Caco-2 (cell line): ENCODE results near the gene HOXD8. TPM values are rescaled to one million over a fixed set of nuclear protein-coding genes. Genes with fewer than 3 reads are reported as not detected.

Experiments used
- BruUV-seq: library from RNA; stranded (reverse); fragments of 400-500 nt; replicated peaks from 2 replicates; lab custom pipeline; 2021; lab: Mats Ljungman, UMichigan
- CTCF ChIA-PET: fragments of 300-600 bp; sonication (Branson Sonifier 250); formaldehyde crosslinking; loops from one replicate; lab custom pipeline; 2022; ENCODE audit warnings: antibody characterized with exemption; lab: Charles Lee
- POLR2A ChIA-PET: fragments of 300-600 bp; sonication (Branson Sonifier 250); formaldehyde crosslinking; loops from one replicate; lab custom pipeline; 2022; ENCODE audit warnings: antibody characterized with exemption; lab: Charles Lee
- DNase-seq, 2 experiments: peaks; one replicate each; pipeline versions ENCODE4 v3.0.0 to v3.0.0-alpha.2; 2020 to 2022
- H3K27me3 ChIP-seq: replicated peaks from 2 replicates; pipeline ENCODE4 v1.6.0; 2011; ENCODE audit warnings: low read length; ENCODE audit not compliant: control insufficient read depth, insufficient read depth
- H3K36me3 ChIP-seq: 2 replicates; pipeline ENCODE4 v1.5.1; 2011; ENCODE audit warnings: low read length; ENCODE audit not compliant: control insufficient read depth, insufficient read depth
- H3K4me1 ChIP-seq: fragments of 250-450 bp; sonication (Bioruptor Pico); 2 replicates; pipeline ENCODE4 v1.5.1; 2020; ENCODE audit warnings: mild to moderate bottlenecking
- H3K4me3 ChIP-seq: 2 replicates; pipeline ENCODE4 v1.5.1; 2011; ENCODE audit warnings: low read depth, mild to moderate bottlenecking, control low read depth, low read length
- H3K9me3 ChIP-seq: fragments of 250-450 bp; sonication (Bioruptor Pico); 2 replicates; pipeline ENCODE4 v1.5.1; 2020; ENCODE audit warnings: mild to moderate bottlenecking, moderate library complexity
- H3K27ac Mint-ChIP-seq: one replicate; pipeline ENCODE4 v1.8.0; 2022; ENCODE audit warnings: mixed read lengths; ENCODE audit not compliant: unreplicated experiment
- H3K27me3 Mint-ChIP-seq: one replicate; pipeline ENCODE4 v1.8.0; 2022; ENCODE audit warnings: mixed read lengths; ENCODE audit not compliant: insufficient read depth, unreplicated experiment
- H3K36me3 Mint-ChIP-seq: one replicate; pipeline ENCODE4 v1.8.0; 2022; ENCODE audit warnings: mild to moderate bottlenecking, mixed read lengths; ENCODE audit not compliant: insufficient read depth, unreplicated experiment
- H3K4me1 Mint-ChIP-seq: one replicate; pipeline ENCODE4 v1.8.0; 2022; ENCODE audit warnings: low read depth, mixed read lengths; ENCODE audit not compliant: unreplicated experiment
- H3K4me3 Mint-ChIP-seq: one replicate; pipeline ENCODE4 v1.8.0; 2022; ENCODE audit warnings: mild to moderate bottlenecking, moderate library complexity, mixed read lengths; ENCODE audit not compliant: unreplicated experiment
- H3K9me3 Mint-ChIP-seq: one replicate; pipeline ENCODE4 v1.8.0; 2022; ENCODE audit warnings: mixed read lengths; ENCODE audit not compliant: unreplicated experiment
- intact Hi-C: fragments of 100-400 bp; cut with micrococcal nuclease; formaldehyde crosslinking; loops from one replicate; pipeline ENCODE4 v1.10.0; 2022; ENCODE audit not compliant: unreplicated experiment
- microRNA-seq: library from miRNA; unstranded; fragments of <30 nt; microRNA quantifications from one replicate; pipeline ENCODE4 v1.2.0, GENCODE V29; 2022
- total RNA-seq: library from RNA; stranded (reverse); gene quantifications from 2 replicates; pipeline ENCODE4 v1.2.3, GENCODE V29; 2022
- TF ChIP-seq, protein P1 (sequence below), 2 experiments: fragments of 200-600 bp in 1 of 2; IDR thresholded peaks; 1 replicate in 1 of 2; 2 replicates in 1 of 2; pipeline versions ENCODE4 v1.5.1 to v1.8.0; 2011 to 2022; ENCODE audit warnings: antibody characterized with exemption in 1 of 2, control low read depth in 1 of 2, inconsistent platforms in 1 of 2, low read depth in 1 of 2, low read length in 1 of 2, mild to moderate bottlenecking in 1 of 2, moderate library complexity in 1 of 2; ENCODE audit not compliant: insufficient read depth in 1 of 2, severe bottlenecking in 1 of 2, unreplicated experiment in 1 of 2

HOXD8 gene
- total RNA-seq, 1 experiment from 2014 or later, result not detected

DNA sequence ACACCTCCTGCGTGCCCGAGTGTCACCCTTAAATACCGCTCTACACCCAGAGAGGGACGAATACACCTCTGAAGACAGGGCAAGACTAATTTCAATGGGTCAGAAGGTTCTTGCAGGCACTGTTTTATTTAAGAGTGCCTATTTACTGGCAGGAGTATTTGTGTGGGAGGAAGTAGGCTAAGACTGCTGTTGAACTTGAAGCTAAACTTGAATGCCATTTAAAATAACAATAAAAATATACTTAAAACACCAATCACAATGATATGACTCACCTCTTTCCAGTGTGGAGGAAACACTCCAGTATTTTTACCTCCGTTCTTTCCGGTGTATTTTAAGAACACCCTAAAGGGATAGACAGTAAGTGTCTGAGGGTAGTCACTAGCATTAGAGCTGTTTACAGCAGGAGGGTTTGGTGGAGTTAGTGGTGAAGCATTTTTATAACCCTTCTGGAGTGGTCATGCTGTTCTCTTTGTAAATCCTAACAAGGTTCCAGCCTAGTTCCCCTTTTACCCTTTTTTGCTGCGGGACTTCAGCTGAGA is 49.3 kb downstream of the HOXD8 start:
- TF ChIP-seq, protein P1, sequence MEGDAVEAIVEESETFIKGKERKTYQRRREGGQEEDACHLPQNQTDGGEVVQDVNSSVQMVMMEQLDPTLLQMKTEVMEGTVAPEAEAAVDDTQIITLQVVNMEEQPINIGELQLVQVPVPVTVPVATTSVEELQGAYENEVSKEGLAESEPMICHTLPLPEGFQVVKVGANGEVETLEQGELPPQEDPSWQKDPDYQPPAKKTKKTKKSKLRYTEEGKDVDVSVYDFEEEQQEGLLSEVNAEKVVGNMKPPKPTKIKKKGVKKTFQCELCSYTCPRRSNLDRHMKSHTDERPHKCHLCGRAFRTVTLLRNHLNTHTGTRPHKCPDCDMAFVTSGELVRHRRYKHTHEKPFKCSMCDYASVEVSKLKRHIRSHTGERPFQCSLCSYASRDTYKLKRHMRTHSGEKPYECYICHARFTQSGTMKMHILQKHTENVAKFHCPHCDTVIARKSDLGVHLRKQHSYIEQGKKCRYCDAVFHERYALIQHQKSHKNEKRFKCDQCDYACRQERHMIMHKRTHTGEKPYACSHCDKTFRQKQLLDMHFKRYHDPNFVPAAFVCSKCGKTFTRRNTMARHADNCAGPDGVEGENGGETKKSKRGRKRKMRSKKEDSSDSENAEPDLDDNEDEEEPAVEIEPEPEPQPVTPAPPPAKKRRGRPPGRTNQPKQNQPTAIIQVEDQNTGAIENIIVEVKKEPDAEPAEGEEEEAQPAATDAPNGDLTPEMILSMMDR (IDR thresholded peaks at IDR 0.05; ENCODE audit: insufficient read depth in 1 of 2, low read depth in 1 of 2, low read length in 1 of 2, severe bottlenecking in 1 of 2, unreplicated experiment in 1 of 2), result no peak
- intact Hi-C loops, result no loop called here
- peak overlapping the region; percentile 63 for H3K4me3 Mint-ChIP-seq
- H3K4me1 Mint-ChIP-seq, result no peaks in the 10 kb centered on the region
- no peak overlapping the region for H3K27ac Mint-ChIP-seq
- H3K9me3 Mint-ChIP-seq, result no peaks in the 10 kb centered on the region
- H3K27me3 Mint-ChIP-seq, result peaks cover 16% of the 10 kb centered on the region
- peaks cover 5% of the 10 kb centered on the region; the same call in 1 of the 2 replicates for H3K4me1 ChIP-seq
- no peaks in the 10 kb centered on the region for H3K36me3 Mint-ChIP-seq
- H3K9me3 ChIP-seq, result no peaks in the 10 kb centered on the region
- H3K27me3 ChIP-seq, result peaks cover 3% of the 10 kb centered on the region; the same call in 1 of the 2 replicates
- CTCF ChIA-PET, result no interaction called here
- peak overlapping the region; percentile 31; the same call in 1 of the 2 replicates for H3K4me3 ChIP-seq
- no peak for DNase-seq
- POLR2A ChIA-PET, result no interaction called here
- BruUV-seq, result no TSS peak
- no peaks in the 10 kb centered on the region for H3K36me3 ChIP-seq

- Mint-ChIP-seq H3K27me3 (peaks cover 21% of the 10 kb centered on the region), H3K4me3 (no peak overlapping the region), H3K9me3 (no peaks in the 10 kb centered on the region), H3K27ac (no peak overlapping the region), H3K4me1 (no peaks in the 10 kb centered on the region), H3K36me3 (no peaks in the 10 kb centered on the region)
- Histone ChIP-seq H3K36me3 (no peaks in the 10 kb centered on the region), H3K27me3 (peaks cover 3% of the 10 kb centered on the region; the same call in 1 of the 2 replicates), H3K9me3 (no peaks in the 10 kb centered on the region), H3K4me3 (no peak overlapping the region), H3K4me1 (no peaks in the 10 kb centered on the region)
- CTCF ChIA-PET, result no interaction called here
- no peak for DNase-seq
- intact Hi-C loops, result no loop called here
- BruUV-seq, result no TSS peak
- POLR2A ChIA-PET, result no interaction called here
- TF ChIP-seq, protein P1 (IDR thresholded peaks at IDR 0.05; ENCODE audit: insufficient read depth in 1 of 2, low read depth in 1 of 2, low read length in 1 of 2, severe bottlenecking in 1 of 2, unreplicated experiment in 1 of 2), result no peak
These were observed 52.0 kb downstream of the HOXD8 start for GRCh38 chr2:176181551-176181950.

Small RNAs within 50 kb of the gene (microRNA-seq; reads per million reads assigned to microRNA genes)
- gene MIR10B, result 646 reads per million, percentile 84 among the genes with 10 or more reads in this experiment

Other genes starting within 250 kb of the HOXD8 start
- gene LNPK, start 127.4 kb upstream of the HOXD8 start, total RNA-seq, result 18.1 and 19.1 TPM in 2 replicates
- gene EVX2, start 45.7 kb upstream of the HOXD8 start, total RNA-seq, result 0.07 TPM in 1 of 2 replicates, not detected in the other
- not detected in 2 replicates for gene HOXD13, start 37.0 kb upstream of the HOXD8 start, total RNA-seq
- gene HOXD12, start 29.9 kb upstream of the HOXD8 start, total RNA-seq, result not detected in 2 replicates
- not detected in 2 replicates for gene HOXD11, start 22.4 kb upstream of the HOXD8 start, total RNA-seq
- gene HOXD10, start 12.9 kb upstream of the HOXD8 start, total RNA-seq, result not detected in 2 replicates
- gene HOXD9, start 7.0 kb upstream of the HOXD8 start, total RNA-seq, result not detected in 2 replicates
- 1.00 and 1.2 TPM in 2 replicates for gene HOXD4, start 21.8 kb downstream of the HOXD8 start, total RNA-seq
- 1.2 and 1.5 TPM in 2 replicates for gene HOXD3, start 27.6 kb downstream of the HOXD8 start, total RNA-seq
- gene HOXD1, start 59.0 kb downstream of the HOXD8 start, total RNA-seq, result not detected in 2 replicates
- 33.3 and 33.7 TPM in 2 replicates for gene MTX2, start 139.7 kb downstream of the HOXD8 start, total RNA-seq